ENCODE measurements around the gene TGIF1. TPM values are rescaled to one million over a fixed set of nuclear protein-coding genes. Genes with fewer than 3 reads are reported as not detected.
A peak's percentile ranks its signal among the peaks of the same experiment; 100 is the strongest.

The TGIF1 gene
- total RNA-seq, 2 experiments from 2014 or later: 8.2 to 8.7 TPM

GRCh38 chr18:3472681-3473544 is 22.9 kb downstream of the TGIF1 start:
- no peak for ATAC-seq
- H3K27me3 Mint-ChIP-seq (ENCODE audit: low read depth): no peaks in the 10 kb centered on the region
- DNase-seq: no peak
- H3K4me1 Mint-ChIP-seq (ENCODE audit: low read depth): peaks cover 10% of the 10 kb centered on the region
- no peaks in the 10 kb centered on the region for H3K9me3 Mint-ChIP-seq (ENCODE audit: insufficient read depth)
- ChIA-PET CTCF (interaction anchor here (1.0 to 4.3 kb wide), 9 partner anchors 9 to 193 kb away, joined by 3 to 16 read pairs (median 4); no protein-coding TSS in a partner anchor), POLR2A (interaction anchor here (1.0 kb wide), 1 partner anchor 122 kb away, joined by 3 read pairs; no protein-coding TSS in a partner anchor)
- no peaks in the 10 kb centered on the region for H3K36me3 Mint-ChIP-seq (ENCODE audit: low read depth)
- no peak overlapping the region for H3K4me3 Mint-ChIP-seq
- no peak overlapping the region for H3K27ac Mint-ChIP-seq

GRCh38 chr18:3478262-3478978 is 28.4 kb downstream of the TGIF1 start:
- Mint-ChIP-seq H3K36me3 (ENCODE audit: low read depth) (no peaks in the 10 kb centered on the region), H3K4me3 (no peak overlapping the region), H3K4me1 (ENCODE audit: low read depth) (peaks cover 3% of the 10 kb centered on the region), H3K27ac (no peak overlapping the region), H3K27me3 (ENCODE audit: low read depth) (peaks cover 5% of the 10 kb centered on the region), H3K9me3 (ENCODE audit: insufficient read depth) (no peaks in the 10 kb centered on the region)
- CTCF ChIA-PET: interaction anchor here (0.9 to 1.5 kb wide), 5 partner anchors 25 to 188 kb away, joined by 3 read pairs; no protein-coding TSS in a partner anchor
- POLR2A ChIA-PET: interaction anchor here (0.5 to 1.0 kb wide), 2 partner anchors 32 to 80 kb away, joined by 3 read pairs; no protein-coding TSS in a partner anchor
- DNase-seq: no peak
- ATAC-seq: no peak

DNA sequence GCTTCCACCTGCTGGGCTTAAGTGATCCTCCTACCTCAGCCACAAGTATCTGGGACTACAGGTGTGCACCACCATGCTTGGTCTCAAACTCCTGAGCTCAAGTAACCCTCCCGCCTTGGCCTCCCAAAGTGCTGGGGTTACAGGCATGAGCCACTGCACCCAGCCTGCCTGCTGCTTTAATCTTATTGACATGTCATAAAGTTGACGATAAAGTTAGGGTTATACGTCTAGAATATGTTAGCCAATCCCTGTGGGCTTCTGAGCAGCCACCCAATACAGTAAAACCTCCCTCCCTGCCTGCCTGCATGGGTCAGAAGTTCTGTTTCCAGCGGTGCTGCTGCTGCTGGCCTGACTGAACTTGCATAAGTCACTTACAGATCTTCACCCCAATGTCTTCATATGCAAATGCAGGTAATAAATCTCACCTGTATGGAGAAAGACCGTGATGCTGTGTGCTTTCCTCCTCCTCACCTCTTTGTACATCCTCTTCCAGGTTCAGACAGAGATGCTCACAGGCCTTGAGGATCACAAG is 30.1 kb downstream of the TGIF1 start:
- ChIA-PET POLR2A (interaction anchor here (0.5 kb wide), 1 partner anchor 49 kb away, joined by 3 read pairs; no protein-coding TSS in a partner anchor), CTCF (no interaction called here)
- Mint-ChIP-seq H3K36me3 (ENCODE audit: low read depth) (no peaks in the 10 kb centered on the region), H3K27me3 (ENCODE audit: low read depth) (peaks cover 5% of the 10 kb centered on the region), H3K9me3 (ENCODE audit: insufficient read depth) (no peaks in the 10 kb centered on the region), H3K27ac (no peak overlapping the region), H3K4me3 (no peak overlapping the region), H3K4me1 (ENCODE audit: low read depth) (no peaks in the 10 kb centered on the region)
- DNase-seq (no peak), ATAC-seq (no peak)

DNA sequence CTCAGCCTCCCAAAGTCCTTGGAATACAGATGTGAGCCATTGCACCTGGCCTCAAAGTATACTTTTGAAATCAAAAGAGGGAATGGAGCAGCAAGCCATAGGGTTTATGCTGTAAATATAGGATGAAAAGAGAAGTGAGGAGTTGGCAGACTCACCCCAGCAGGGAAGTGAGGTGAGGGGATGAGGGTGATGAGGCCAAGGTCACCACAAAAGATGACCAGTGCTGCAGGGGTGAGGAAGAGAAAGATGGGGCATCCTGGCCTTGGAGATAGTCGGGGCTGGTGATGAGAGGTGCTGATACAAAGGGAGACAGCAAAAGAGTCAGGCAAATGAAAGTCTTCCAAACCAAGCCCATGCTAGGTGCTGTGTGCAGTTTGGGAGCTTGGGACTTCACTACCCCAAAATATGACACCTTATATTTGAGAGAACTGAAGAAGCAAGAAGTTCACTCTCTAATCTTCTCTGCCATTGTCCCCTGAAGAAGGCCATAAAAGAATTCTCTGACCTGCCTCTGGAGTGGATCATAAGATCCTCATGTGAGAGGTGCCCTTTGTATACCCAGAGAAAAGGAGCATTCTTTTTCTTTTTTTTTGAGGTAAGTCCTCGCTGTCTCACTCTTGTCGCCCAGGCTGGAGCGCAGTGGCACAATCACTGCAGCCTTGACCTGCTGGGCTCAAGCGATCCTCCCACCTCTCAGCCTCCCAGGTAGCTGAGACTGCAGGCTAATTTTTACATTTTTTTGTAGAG is 31.0 kb downstream of the TGIF1 start:
- no peaks in the 10 kb centered on the region for H3K36me3 Mint-ChIP-seq (ENCODE audit: low read depth)
- DNase-seq: no peak
- no peaks in the 10 kb centered on the region for H3K9me3 Mint-ChIP-seq (ENCODE audit: insufficient read depth)
- no peak for ATAC-seq
- CTCF ChIA-PET: interaction anchor here (1.5 kb wide), 2 partner anchors 8 to 27 kb away, joined by 4 read pairs; no protein-coding TSS in a partner anchor
- H3K27ac Mint-ChIP-seq: no peak overlapping the region
- no peak overlapping the region for H3K4me3 Mint-ChIP-seq
- H3K27me3 Mint-ChIP-seq (ENCODE audit: low read depth): peaks cover 5% of the 10 kb centered on the region
- POLR2A ChIA-PET: no interaction called here
- H3K4me1 Mint-ChIP-seq (ENCODE audit: low read depth): no peaks in the 10 kb centered on the region

DNA sequence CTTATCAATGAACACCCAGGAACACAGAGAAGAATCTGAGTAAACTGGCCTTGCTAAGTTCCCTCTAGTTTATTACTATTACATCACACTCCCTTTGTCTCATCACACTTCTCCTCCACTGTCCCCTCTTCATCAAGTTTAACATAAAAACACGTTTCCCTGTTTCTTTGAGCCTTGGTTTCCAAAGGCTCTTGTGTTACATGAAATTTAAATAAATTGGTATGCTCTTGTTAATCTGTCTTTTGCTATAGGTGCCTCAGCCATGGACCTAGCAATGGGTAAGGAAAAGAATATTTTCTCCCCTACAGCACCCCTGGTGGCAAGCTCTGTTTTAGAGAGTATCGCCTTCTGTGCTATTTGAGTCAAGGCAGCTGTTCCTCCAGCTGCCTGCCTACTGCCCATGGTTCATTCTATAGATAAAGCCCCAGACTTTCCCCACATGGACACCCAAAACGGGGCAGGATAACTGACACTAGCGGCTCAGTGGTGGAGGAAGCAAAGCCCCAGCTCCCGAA is 31.8 kb downstream of the TGIF1 start:
- Mint-ChIP-seq H3K27me3 (ENCODE audit: low read depth) (peaks cover 5% of the 10 kb centered on the region), H3K9me3 (ENCODE audit: insufficient read depth) (no peaks in the 10 kb centered on the region), H3K4me1 (ENCODE audit: low read depth) (no peaks in the 10 kb centered on the region), H3K36me3 (ENCODE audit: low read depth) (no peaks in the 10 kb centered on the region), H3K4me3 (no peak overlapping the region), H3K27ac (no peak overlapping the region)
- ATAC-seq (peak; percentile 49), DNase-seq (no peak)
- POLR2A ChIA-PET: no interaction called here
- CTCF ChIA-PET: interaction anchor here (0.7 to 1.5 kb wide), 4 partner anchors 8 to 302 kb away, joined by 3 to 4 read pairs (median 4); no protein-coding TSS in a partner anchor

GRCh38 chr18:3482258-3482657 is 32.3 kb downstream of the TGIF1 start:
- Mint-ChIP-seq H3K27ac (no peak overlapping the region), H3K9me3 (ENCODE audit: insufficient read depth) (no peaks in the 10 kb centered on the region), H3K4me1 (ENCODE audit: low read depth) (no peaks in the 10 kb centered on the region), H3K27me3 (ENCODE audit: low read depth) (peaks cover 5% of the 10 kb centered on the region), H3K4me3 (no peak overlapping the region), H3K36me3 (ENCODE audit: low read depth) (no peaks in the 10 kb centered on the region)
- DNase-seq (no peak), ATAC-seq (no peak)
- CTCF ChIA-PET: interaction anchor here (0.7 to 1.5 kb wide), 4 partner anchors 9 to 302 kb away, joined by 3 to 4 read pairs (median 4); no protein-coding TSS in a partner anchor
- POLR2A ChIA-PET: no interaction called here

GRCh38 chr18:3485153-3486149 is 35.5 kb downstream of the TGIF1 start:
- H3K36me3 Mint-ChIP-seq (ENCODE audit: low read depth): no peaks in the 10 kb centered on the region
- peaks cover 9% of the 10 kb centered on the region for H3K27me3 Mint-ChIP-seq (ENCODE audit: low read depth)
- no peak for DNase-seq
- no peaks in the 10 kb centered on the region for H3K9me3 Mint-ChIP-seq (ENCODE audit: insufficient read depth)
- CTCF ChIA-PET: no interaction called here
- H3K4me3 Mint-ChIP-seq: no peak overlapping the region
- POLR2A ChIA-PET: no interaction called here
- no peak overlapping the region for H3K27ac Mint-ChIP-seq
- no peak for ATAC-seq
- H3K4me1 Mint-ChIP-seq (ENCODE audit: low read depth): no peaks in the 10 kb centered on the region

DNA sequence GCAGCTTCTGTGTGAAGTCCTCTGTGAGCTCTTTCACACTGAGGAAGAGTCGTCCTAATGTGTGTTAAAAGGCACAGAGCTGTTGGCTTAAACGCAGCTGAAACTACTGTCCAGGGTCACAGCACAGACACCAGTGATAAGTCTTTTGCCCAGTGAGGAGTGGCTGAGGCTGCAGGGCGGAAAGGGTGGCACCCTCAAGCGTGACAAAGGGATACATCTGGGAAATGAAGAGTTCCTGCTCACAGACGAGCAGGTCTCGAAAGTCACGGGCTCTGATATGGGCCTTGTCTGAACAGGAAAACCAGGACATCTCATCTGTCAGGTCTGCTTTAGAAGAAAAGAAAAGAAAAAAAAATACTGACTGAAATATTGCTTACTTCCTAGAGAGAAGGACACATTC is 36.5 kb downstream of the TGIF1 start:
- Mint-ChIP-seq H3K9me3 (ENCODE audit: insufficient read depth) (no peaks in the 10 kb centered on the region), H3K4me1 (ENCODE audit: low read depth) (no peaks in the 10 kb centered on the region), H3K27me3 (ENCODE audit: low read depth) (peaks cover 8% of the 10 kb centered on the region), H3K27ac (no peak overlapping the region), H3K4me3 (no peak overlapping the region), H3K36me3 (ENCODE audit: low read depth) (no peaks in the 10 kb centered on the region)
- ChIA-PET CTCF (no interaction called here), POLR2A (no interaction called here)
- ATAC-seq (no peak), DNase-seq (no peak)

DNA sequence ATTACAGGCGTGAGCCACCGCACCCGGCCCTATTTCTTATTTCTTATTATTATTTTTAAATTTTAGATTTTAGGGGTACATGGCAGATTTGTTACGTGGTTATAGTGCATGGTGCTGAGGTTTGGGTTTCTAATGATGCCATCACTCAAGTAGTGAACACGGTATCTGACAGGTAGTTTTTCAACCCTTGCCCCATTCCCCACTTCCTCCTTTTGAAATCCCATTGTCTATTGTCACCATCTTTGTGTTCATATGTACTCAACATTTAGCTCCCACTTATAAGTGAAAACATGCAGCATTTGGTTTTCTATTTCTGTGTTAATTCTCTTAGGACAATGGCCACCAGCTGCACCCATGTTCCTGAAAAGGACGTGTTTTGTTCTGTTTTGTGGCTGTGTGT is 39.5 kb downstream of the TGIF1 start:
- DNase-seq: no peak
- H3K4me3 Mint-ChIP-seq: no peak overlapping the region
- no peak overlapping the region for H3K27ac Mint-ChIP-seq
- ChIA-PET CTCF (no interaction called here), POLR2A (no interaction called here)
- H3K9me3 Mint-ChIP-seq (ENCODE audit: insufficient read depth): no peaks in the 10 kb centered on the region
- H3K27me3 Mint-ChIP-seq (ENCODE audit: low read depth): peaks cover 22% of the 10 kb centered on the region
- no peaks in the 10 kb centered on the region for H3K4me1 Mint-ChIP-seq (ENCODE audit: low read depth)
- ATAC-seq: no peak
- H3K36me3 Mint-ChIP-seq (ENCODE audit: low read depth): no peaks in the 10 kb centered on the region

GRCh38 chr18:3491981-3492555 is 42.1 kb downstream of the TGIF1 start:
- Mint-ChIP-seq H3K27ac (no peak overlapping the region), H3K27me3 (ENCODE audit: low read depth) (peaks cover 32% of the 10 kb centered on the region), H3K36me3 (ENCODE audit: low read depth) (no peaks in the 10 kb centered on the region), H3K4me3 (no peak overlapping the region), H3K4me1 (ENCODE audit: low read depth) (no peaks in the 10 kb centered on the region), H3K9me3 (ENCODE audit: insufficient read depth) (no peaks in the 10 kb centered on the region)
- ChIA-PET POLR2A (interaction anchor here (0.6 kb wide), 1 partner anchor 101 kb away, joined by 4 read pairs; no protein-coding TSS in a partner anchor), CTCF (no interaction called here)
- DNase-seq: no peak
- ATAC-seq: no peak

Measured in activated CD8-positive, alpha-beta T cell treated with anti-CD3 and anti-CD28 coated beads, Interleukin-2, amount 10 ng/mL, durations not matched to agents 7 days and 5 days (primary cell).